K562 (cell line): ENCODE data around the gene SLC13A3. TPM values are rescaled to one million over a fixed set of nuclear protein-coding genes. Genes with fewer than 3 reads are reported as not detected.

Experiments
- ATAC-seq: fragments of 200-7000 bp; cut with Tn5 transposase; 3 replicates; pipeline ENCODE4 v1.9.1; 2020; ENCODE audit warnings: moderate library complexity
- BruUV-seq: library from RNA; stranded (reverse); fragments of 400-500 nt; replicated peaks from 2 replicates; lab custom pipeline; 2021; lab: Mats Ljungman, UMichigan
- CTCF ChIA-PET: fragments of 300-600 bp; formaldehyde crosslinking; extraction: SDS; loops from one replicate; lab custom pipeline; 2021; ENCODE audit warnings: low intra/inter-chr PET ratio; lab: Yijun Ruan, JAX
- POLR2A ChIA-PET: fragments of 300-600, 350-650 bp; sonication (Branson Sonifier 250); formaldehyde crosslinking; extraction: SDS; loops from one replicate; lab custom pipeline; 2021; ENCODE audit warnings: antibody characterized with exemption, inconsistent platforms; lab: Yijun Ruan, JAX
- DNase-seq, 4 experiments: peaks; one replicate each; pipeline versions ENCODE4 v3.0.0 to v3.0.0-alpha.2; 2011 to 2018; ENCODE audit warnings: low spot score in 3 of 4, mixed read lengths in 3 of 4; ENCODE audit errors: extremely low read depth in 1 of 4
- FAIRE-seq: peaks from 2 replicates; lab custom pipeline; 2011; peaks lifted over from hg19 to GRCh38; lab: Jason Lieb, UNC
- H2AFZ ChIP-seq: 2 replicates; pipeline ENCODE4 v1.6.0; 2011; ENCODE audit warnings: low read depth, low read length, control low read depth, inconsistent platforms
- H3K27ac ChIP-seq: fragments of 200-600 bp; 3 replicates; pipeline ENCODE4 v1.8.0; 2011; ENCODE audit warnings: low read depth, mild to moderate bottlenecking, control low read depth, inconsistent platforms, low read length, moderate library complexity, mixed read lengths; ENCODE audit errors: extremely low read depth
- H3K27me3 ChIP-seq, 2 experiments: fragments of 300-600 bp in 1 of 2; 2 replicates in 1 of 2; 3 replicates in 1 of 2; pipeline versions ENCODE4 v1.6.0 to v1.8.0; 2011; ENCODE audit warnings: inconsistent platforms in 2 of 2, low read length in 2 of 2, mild to moderate bottlenecking in 1 of 2, mixed read lengths in 1 of 2, moderate library complexity in 1 of 2; ENCODE audit not compliant: control insufficient read depth in 2 of 2, insufficient read depth in 2 of 2
- H3K36me3 ChIP-seq: fragments of 300-600 bp; 3 replicates; pipeline ENCODE4 v1.8.0; 2011; ENCODE audit warnings: mild to moderate bottlenecking, low read length, inconsistent platforms; ENCODE audit not compliant: control insufficient read depth, insufficient read depth
- H3K4me1 ChIP-seq, 2 experiments: fragments of 200-600 bp in 1 of 2; replicated peaks in 1 of 2; 2 replicates in 1 of 2; 3 replicates in 1 of 2; pipeline versions ENCODE4 v1.5.1 to v1.8.0; 2011; ENCODE audit warnings: inconsistent platforms in 2 of 2, low read length in 2 of 2, mild to moderate bottlenecking in 1 of 2, mixed read lengths in 1 of 2, moderate library complexity in 1 of 2; ENCODE audit not compliant: control insufficient read depth in 2 of 2, insufficient read depth in 2 of 2
- H3K4me2 ChIP-seq: 2 replicates; pipeline ENCODE4 v1.6.1; 2011; ENCODE audit warnings: low read length, control low read depth, inconsistent platforms, mixed read lengths; ENCODE audit not compliant: insufficient read depth
- H3K4me3 ChIP-seq: fragments of 200-600 bp; sonication (generic), shearing (Covaris generic); 2 replicates; pipeline ENCODE4 v1.5.1; 2016; ENCODE audit warnings: control low read depth, inconsistent platforms
- H3K79me2 ChIP-seq: fragments of 200-600 bp; 3 replicates; pipeline ENCODE4 v1.8.0; 2011; ENCODE audit warnings: low read length, inconsistent platforms; ENCODE audit not compliant: control insufficient read depth, insufficient read depth
- H3K9ac ChIP-seq, 2 experiments: 2 replicates each; pipeline versions ENCODE4 v1.6.0 to v1.6.1; 2011; ENCODE audit warnings: low read depth in 2 of 2, low read length in 2 of 2, control low read depth in 1 of 2, inconsistent platforms in 1 of 2, mild to moderate bottlenecking in 1 of 2, mixed read lengths in 1 of 2; ENCODE audit not compliant: insufficient read depth in 1 of 2
- H3K9me1 ChIP-seq: one replicate; pipeline ENCODE4 v1.6.0; 2011; ENCODE audit warnings: inconsistent platforms, mild to moderate bottlenecking, low read length, moderate library complexity; ENCODE audit not compliant: control insufficient read depth, insufficient read depth
- H3K9me3 ChIP-seq: replicated peaks from 2 replicates; pipeline ENCODE4 v1.5.1; 2011; ENCODE audit warnings: low read depth, low read length, inconsistent platforms; ENCODE audit not compliant: control insufficient read depth, insufficient read depth
- H4K20me1 ChIP-seq: replicated peaks from 2 replicates; pipeline ENCODE4 v1.6.1; 2011; ENCODE audit warnings: low read length, inconsistent platforms, mixed read lengths; ENCODE audit not compliant: control insufficient read depth, insufficient read depth
- BCOR ChIP-seq: fragments of 450-650 bp; IDR thresholded peaks from 2 replicates; pipeline ENCODE4 v1.6.1; 2016
- KDM1A ChIP-seq, 2 experiments: fragments of 450-650 bp; IDR thresholded peaks; 2 replicates each; pipeline ENCODE4 v1.6.1; 2016; ENCODE audit warnings: mild to moderate bottlenecking in 2 of 2
- PHF20 ChIP-seq: fragments of 450-650 bp; IDR thresholded peaks from 2 replicates; pipeline ENCODE4 v1.6.1; 2018; ENCODE audit not compliant: partially characterized antibody
- RBM25 ChIP-seq: fragments of 200-400 bp; formaldehyde crosslinking; IDR thresholded peaks from 2 replicates; pipeline ENCODE4 v1.6.1; 2018; ENCODE audit warnings: low read length, low read depth, moderate library complexity; ENCODE audit not compliant: severe bottlenecking
- WGBS: fragments of 100-300 bp; shearing (Covaris generic); methylation state at CpG from one replicate; pipeline ENCODE4 v1.1.6; 2016; ENCODE audit warnings: low coverage, mixed read lengths; ENCODE audit not compliant: insufficient coverage; ENCODE audit errors: missing lambda C conversion rate; 5-methylcytosine and 5-hydroxymethylcytosine counted together
- in situ Hi-C: fragments of 300-500 bp; cut with MboI; formaldehyde crosslinking; loops from 4 replicates; pipeline ENCODE4 v1.15.0; 2018; ENCODE audit warnings: inconsistent platforms, mixed read lengths
- intact Hi-C: fragments of 100-400 bp; cut with micrococcal nuclease; formaldehyde crosslinking; loops from 2 replicates; pipeline ENCODE4 v1.14.2; 2022
- polyA plus RNA-seq, 8 experiments: library from polyadenylated mRNA; depleted of rRNA in 4 of 8; stranded (reverse) in 5 of 8; unstranded in 3 of 8; fragments of >200 nt; fragmentation: Nextera tagmentation in 2 of 8; fragmentation: Illumina TruSeq in 1 of 8; extraction: Ambion mirVana in 2 of 8; extraction: Trizol in 1 of 8; gene quantifications; 2 replicates each; pipeline versions ENCODE4 v1.2.1 to v1.2.3, GENCODE V29; 2011 to 2014; ENCODE audit warnings: inconsistent platforms in 1 of 8, missing spikeins in 1 of 8
- total RNA-seq, 7 experiments: library from RNA; depleted of rRNA in 6 of 7; stranded (reverse); fragments of >200 nt in 6 of 7; fragmentation: Illumina TruSeq in 2 of 7; extraction: Trizol in 2 of 7; gene quantifications; 2 replicates each; pipeline versions ENCODE4 v1.2.1 to v1.2.3, GENCODE V29; 2011 to 2021; ENCODE audit warnings: low replicate concordance in 1 of 7
- TF ChIP-seq, protein P1 (sequence below): sonication (generic); formaldehyde crosslinking; IDR thresholded peaks from 2 replicates; pipeline ENCODE4 v1.8.1; 2022; ENCODE audit warnings: missing genetic modification reagents
- TF ChIP-seq, protein P2 (sequence below): fragments of 250-450 bp; sonication (Bioruptor Pico); IDR thresholded peaks from 2 replicates; pipeline ENCODE4 v1.5.0; 2022; ENCODE audit warnings: mild to moderate bottlenecking
- TF ChIP-seq, protein P3 (sequence below): fragments of 450-650 bp; IDR thresholded peaks from 2 replicates; pipeline ENCODE4 v1.6.1; 2016; ENCODE audit warnings: mild to moderate bottlenecking

The SLC13A3 gene
- total and polyA plus RNA-seq, 9 of the 15 experiments (the other 6 are each of a cell fraction or from before 2014, with no cell fraction given): 5.5 to 16.4 (median 8.5) TPM

DNA sequence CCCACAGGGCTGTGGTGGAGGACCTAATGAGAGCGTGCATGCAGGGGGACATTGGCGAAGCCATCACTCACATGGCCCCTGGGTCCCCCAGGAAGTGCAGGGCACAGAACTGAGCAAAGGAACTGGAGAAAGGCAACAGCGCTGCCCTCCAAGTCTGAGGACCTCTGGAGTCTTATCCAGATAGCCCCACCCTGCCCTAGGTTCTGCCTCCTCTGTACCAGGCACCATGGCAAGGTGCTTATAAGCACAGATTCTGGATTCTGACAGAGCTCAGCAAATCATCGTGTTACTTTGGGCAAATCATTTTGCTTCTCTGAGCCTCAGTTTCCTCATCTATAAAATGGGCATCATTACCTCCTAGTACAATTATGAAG lies 44.5 kb downstream of the SLC13A3 start:
- H3K9me1 ChIP-seq: no peaks in the 10 kb centered on the region
- in situ Hi-C loops (no loop called here), intact Hi-C loops (no loop called here)
- peaks cover 2% of the 10 kb centered on the region; the same call in 1 of the 3 replicates for H3K36me3 ChIP-seq
- 65% methylated on average over 4 of the region's 4 CpGs for WGBS
- no peak overlapping the region for H3K4me2 ChIP-seq
- DNase-seq (no peak), FAIRE-seq (no peak), ATAC-seq (no peak)
- H4K20me1 ChIP-seq: no peaks in the 10 kb centered on the region
- TF ChIP-seq PHF20: no peak
- TF ChIP-seq, protein P1, sequence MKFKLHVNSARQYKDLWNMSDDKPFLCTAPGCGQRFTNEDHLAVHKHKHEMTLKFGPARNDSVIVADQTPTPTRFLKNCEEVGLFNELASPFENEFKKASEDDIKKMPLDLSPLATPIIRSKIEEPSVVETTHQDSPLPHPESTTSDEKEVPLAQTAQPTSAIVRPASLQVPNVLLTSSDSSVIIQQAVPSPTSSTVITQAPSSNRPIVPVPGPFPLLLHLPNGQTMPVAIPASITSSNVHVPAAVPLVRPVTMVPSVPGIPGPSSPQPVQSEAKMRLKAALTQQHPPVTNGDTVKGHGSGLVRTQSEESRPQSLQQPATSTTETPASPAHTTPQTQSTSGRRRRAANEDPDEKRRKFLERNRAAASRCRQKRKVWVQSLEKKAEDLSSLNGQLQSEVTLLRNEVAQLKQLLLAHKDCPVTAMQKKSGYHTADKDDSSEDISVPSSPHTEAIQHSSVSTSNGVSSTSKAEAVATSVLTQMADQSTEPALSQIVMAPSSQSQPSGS (CRISPR knock-in tag): no peak
- TF ChIP-seq, protein P2, sequence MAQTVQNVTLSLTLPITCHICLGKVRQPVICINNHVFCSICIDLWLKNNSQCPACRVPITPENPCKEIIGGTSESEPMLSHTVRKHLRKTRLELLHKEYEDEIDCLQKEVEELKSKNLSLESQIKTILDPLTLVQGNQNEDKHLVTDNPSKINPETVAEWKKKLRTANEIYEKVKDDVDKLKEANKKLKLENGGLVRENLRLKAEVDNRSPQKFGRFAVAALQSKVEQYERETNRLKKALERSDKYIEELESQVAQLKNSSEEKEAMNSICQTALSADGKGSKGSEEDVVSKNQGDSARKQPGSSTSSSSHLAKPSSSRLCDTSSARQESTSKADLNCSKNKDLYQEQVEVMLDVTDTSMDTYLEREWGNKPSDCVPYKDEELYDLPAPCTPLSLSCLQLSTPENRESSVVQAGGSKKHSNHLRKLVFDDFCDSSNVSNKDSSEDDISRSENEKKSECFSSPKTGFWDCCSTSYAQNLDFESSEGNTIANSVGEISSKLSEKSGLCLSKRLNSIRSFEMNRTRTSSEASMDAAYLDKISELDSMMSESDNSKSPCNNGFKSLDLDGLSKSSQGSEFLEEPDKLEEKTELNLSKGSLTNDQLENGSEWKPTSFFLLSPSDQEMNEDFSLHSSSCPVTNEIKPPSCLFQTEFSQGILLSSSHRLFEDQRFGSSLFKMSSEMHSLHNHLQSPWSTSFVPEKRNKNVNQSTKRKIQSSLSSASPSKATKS (CRISPR knock-in tag): no peak
- TF ChIP-seq, protein P3, sequence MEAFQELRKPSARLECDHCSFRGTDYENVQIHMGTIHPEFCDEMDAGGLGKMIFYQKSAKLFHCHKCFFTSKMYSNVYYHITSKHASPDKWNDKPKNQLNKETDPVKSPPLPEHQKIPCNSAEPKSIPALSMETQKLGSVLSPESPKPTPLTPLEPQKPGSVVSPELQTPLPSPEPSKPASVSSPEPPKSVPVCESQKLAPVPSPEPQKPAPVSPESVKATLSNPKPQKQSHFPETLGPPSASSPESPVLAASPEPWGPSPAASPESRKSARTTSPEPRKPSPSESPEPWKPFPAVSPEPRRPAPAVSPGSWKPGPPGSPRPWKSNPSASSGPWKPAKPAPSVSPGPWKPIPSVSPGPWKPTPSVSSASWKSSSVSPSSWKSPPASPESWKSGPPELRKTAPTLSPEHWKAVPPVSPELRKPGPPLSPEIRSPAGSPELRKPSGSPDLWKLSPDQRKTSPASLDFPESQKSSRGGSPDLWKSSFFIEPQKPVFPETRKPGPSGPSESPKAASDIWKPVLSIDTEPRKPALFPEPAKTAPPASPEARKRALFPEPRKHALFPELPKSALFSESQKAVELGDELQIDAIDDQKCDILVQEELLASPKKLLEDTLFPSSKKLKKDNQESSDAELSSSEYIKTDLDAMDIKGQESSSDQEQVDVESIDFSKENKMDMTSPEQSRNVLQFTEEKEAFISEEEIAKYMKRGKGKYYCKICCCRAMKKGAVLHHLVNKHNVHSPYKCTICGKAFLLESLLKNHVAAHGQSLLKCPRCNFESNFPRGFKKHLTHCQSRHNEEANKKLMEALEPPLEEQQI: no peak
- peak; percentile 78 for TF ChIP-seq RBM25
- 0 out of 2 replicates have a peak, but pooled peaks have one; percentile 18 for TF ChIP-seq BCOR
- 0 out of 4 replicates have a peak, but pooled peaks of 1 of the 2 experiments have one; percentile 10 for TF ChIP-seq KDM1A (IDR thresholded peaks at IDR 0.05)
- no peaks in the 10 kb centered on the region for H3K27me3 ChIP-seq
- ChIA-PET POLR2A (interaction anchor here (3.1 kb wide), 1 partner anchor 10 kb away, joined by 12 read pairs; no protein-coding TSS in a partner anchor), CTCF (no interaction called here)
- no peaks in the 10 kb centered on the region; a peak in 1 of 5 replicates for H3K4me1 ChIP-seq
- BruUV-seq: no TSS peak
- no peak overlapping the region for H3K27ac ChIP-seq
- no peaks in the 10 kb centered on the region for H3K9me3 ChIP-seq
- no peak overlapping the region for H3K9ac ChIP-seq
- H2AFZ ChIP-seq: no peak overlapping the region
- H3K79me2 ChIP-seq: no peaks in the 10 kb centered on the region
- H3K4me3 ChIP-seq: no peak overlapping the region
